ENCODE data around the gene CDC7. TPM values are rescaled to one million over a fixed set of nuclear protein-coding genes. Genes with fewer than 3 reads are reported as not detected.

The CDC7 gene
- total RNA-seq (2022; extraction: Qiagen RNA extraction), result 4.8 to 5.7 TPM (median 5.4 TPM) in 5 replicates

DNA sequence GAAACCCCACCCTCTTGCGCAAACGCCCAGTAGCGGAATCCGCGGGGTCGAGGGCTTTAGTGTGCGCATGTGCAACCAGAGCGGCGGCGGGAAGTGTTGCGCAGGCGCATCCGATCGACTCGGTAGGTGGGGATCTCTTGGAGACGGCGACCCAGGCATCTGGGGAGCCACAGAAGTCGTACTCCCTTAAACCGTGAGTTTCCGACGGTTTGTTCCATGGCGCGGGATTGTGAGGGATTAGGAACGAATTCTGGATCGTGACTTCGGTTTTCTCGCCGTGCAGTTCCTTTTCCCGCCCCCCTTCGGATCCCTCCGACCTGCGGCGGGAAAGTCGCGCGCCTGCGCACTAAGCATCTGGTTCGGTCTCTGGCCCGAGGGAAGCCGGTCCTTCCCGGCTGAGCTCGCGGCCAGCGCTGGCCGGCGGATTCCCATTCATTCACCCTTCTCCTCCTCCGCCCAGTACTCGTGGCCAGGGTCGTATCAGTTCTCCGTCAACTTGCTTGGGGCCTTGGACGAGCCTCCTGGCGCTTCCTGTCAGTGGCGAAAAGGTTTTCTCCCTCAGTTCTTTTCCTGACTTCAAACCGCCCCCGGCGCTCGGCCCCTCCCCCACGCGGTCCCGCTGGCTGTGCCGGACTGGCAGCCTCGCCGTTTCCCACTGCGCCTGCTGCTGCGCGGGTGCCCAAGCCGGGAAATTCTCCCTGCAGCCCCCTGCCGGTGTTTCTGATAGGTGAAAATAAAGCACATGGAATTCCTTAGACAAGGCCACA is at the start of gene CDC7:
TSS of gene CDC7 (plus strand) at position 96 of the 767 bp plus-strand sequence. CDS start 866 bp downstream, outside the sequence.

Other genes with a start within 250 kb of the CDC7 start
- gene HFM1, start 96.0 kb upstream of the CDC7 start, total RNA-seq (2022; extraction: Qiagen RNA extraction), result 0.01 to 0.14 TPM (median 0.09 TPM) in 3 of 5 replicates, not detected in the others

All from A549 treated with AZD2906 at 1 μM for 4 hours (cell line).